Vagina (tissue), 2 donors: ENCODE measurements around the gene HSPB6.
A peak's percentile ranks its signal among the peaks of the same experiment; 100 is the strongest.

Experiments
- CTCF ChIP-seq, 3 experiments: fragments of 450-650 bp in 2 of 3; fragments of 200-600 bp in 1 of 3; sonication (generic) in 1 of 3; IDR thresholded peaks; one replicate each; pipeline ENCODE4 v1.5.1; 2017 to 2019; ENCODE audit warnings: antibody characterized with exemption in 3 of 3, mild to moderate bottlenecking in 2 of 3, moderate library complexity in 2 of 3
- POLR2A ChIP-seq, 2 donors: fragments of 450-650 bp; IDR thresholded peaks; one replicate each; pipeline ENCODE4 v1.6.1; 2017; ENCODE audit warnings: antibody characterized with exemption in 2 of 2, mild to moderate bottlenecking in 2 of 2, moderate library complexity in 2 of 2
- POLR2AphosphoS5 ChIP-seq, 2 donors: sonication (generic); formaldehyde crosslinking; IDR thresholded peaks; one replicate each; pipeline ENCODE4 v1.9.0; 2017; ENCODE audit warnings: antibody characterized with exemption in 2 of 2, mild to moderate bottlenecking in 2 of 2, low read depth in 1 of 2; ENCODE audit not compliant: insufficient read depth in 1 of 2

GRCh38 chr19:35740423-35741202 lies 16.2 kb downstream of the HSPB6 start:
- TF ChIP-seq POLR2AphosphoS5 (IDR thresholded peaks at IDR 0.05; ENCODE audit: insufficient read depth in 1 of 2, low read depth in 1 of 2) (peak; percentile 83 to 88), CTCF (IDR thresholded peaks at IDR 0.05) (no peak), POLR2A (IDR thresholded peaks at IDR 0.05) (no peak)
